Retinal pigment epithelial cell (primary cell): ENCODE measurements around the gene UBE2D2.

ENCODE experiments used
- DNase-seq: peaks from one replicate; pipeline ENCODE4 v3.0.0-alpha.2; 2010; ENCODE audit warnings: low read depth
- H3K4me3 ChIP-seq: 2 replicates; pipeline ENCODE4 v1.5.1; 2011; ENCODE audit warnings: mild to moderate bottlenecking, low read length, control low read depth, moderate library complexity
- CTCF ChIP-seq: conservative IDR thresholded peaks from 2 replicates; pipeline ENCODE4 v1.5.1; 2011; ENCODE audit warnings: low read depth, low read length, control low read depth, inconsistent platforms

UBE2D2 gene

GRCh38 chr5:139651043-139651834 lies 90.1 kb downstream of the UBE2D2 start:
- no peak for DNase-seq
- H3K4me3 ChIP-seq = peak overlapping the region; percentile 88
- no peak for TF ChIP-seq CTCF

- TF ChIP-seq CTCF = no peak
- DNase-seq = peak; percentile 70
- peak overlapping the region; percentile 88 for H3K4me3 ChIP-seq
Measured at GRCh38 chr5:139651853-139652787, 91.0 kb downstream of the UBE2D2 start.

GRCh38 chr5:139652788-139653241 lies 91.7 kb downstream of the UBE2D2 start:
- no peak for DNase-seq
- H3K4me3 ChIP-seq = peak overlapping the region; percentile 88
- TF ChIP-seq CTCF = no peak

- no peak for TF ChIP-seq CTCF
- H3K4me3 ChIP-seq = no peak overlapping the region
- no peak for DNase-seq
Measured at GRCh38 chr5:139653616-139654015, 92.5 kb downstream of the UBE2D2 start.

- no peak for TF ChIP-seq CTCF
- peak overlapping the region; percentile 7 for H3K4me3 ChIP-seq
- DNase-seq = no peak
Measured at GRCh38 chr5:139654464-139654863, 93.3 kb downstream of the UBE2D2 start.

- peak overlapping the region; percentile 7 for H3K4me3 ChIP-seq
- DNase-seq = no peak
- TF ChIP-seq CTCF = no peak
Measured at GRCh38 chr5:139654871-139655491, 93.8 kb downstream of the UBE2D2 start.
